Lung (tissue), 12 donors: Measurements from ENCODE around the gene PPA2. TPM values are rescaled to one million over a fixed set of nuclear protein-coding genes. Genes with fewer than 3 reads are reported as not detected.

Source experiments
- ATAC-seq: fragments of 200-7000 bp; cut with Tn5 transposase; one replicate; pipeline ENCODE4 v1.9.1; 2020; ENCODE audit warnings: moderate number of reproducible peaks; ENCODE audit not compliant: insufficient read depth, low FRiP score
- DNase-seq, 3 donors: peaks; one replicate each; pipeline ENCODE4 v3.0.0-alpha.2; 2013 to 2017
- H3K27ac ChIP-seq, 2 donors: one replicate each; pipeline ENCODE4 v1.5.1; 2013; ENCODE audit warnings: mild to moderate bottlenecking in 2 of 2, moderate library complexity in 2 of 2, control low read depth in 1 of 2, inconsistent platforms in 1 of 2, low read depth in 1 of 2, low read length in 1 of 2
- H3K27me3 ChIP-seq, 3 donors: one replicate each; pipeline ENCODE4 v1.5.1; 2013; ENCODE audit warnings: low read length in 2 of 3; ENCODE audit not compliant: control insufficient read depth in 3 of 3, insufficient read depth in 3 of 3
- H3K36me3 ChIP-seq, 4 donors: one replicate each; pipeline ENCODE4 v1.5.1; 2013; ENCODE audit warnings: low read length in 4 of 4, mild to moderate bottlenecking in 1 of 4, moderate library complexity in 1 of 4; ENCODE audit not compliant: control insufficient read depth in 4 of 4, insufficient read depth in 4 of 4
- H3K4me1 ChIP-seq, 5 donors: one replicate each; pipeline ENCODE4 v1.5.1; 2013; ENCODE audit warnings: low read length in 5 of 5, mild to moderate bottlenecking in 2 of 5, moderate library complexity in 1 of 5; ENCODE audit not compliant: control insufficient read depth in 5 of 5, insufficient read depth in 5 of 5
- H3K4me3 ChIP-seq: one replicate; pipeline ENCODE4 v1.5.1; 2013; ENCODE audit warnings: mild to moderate bottlenecking, control low read depth, moderate library complexity
- H3K9ac ChIP-seq, 2 donors: one replicate each; pipeline ENCODE4 v1.5.1; 2013; ENCODE audit warnings: low read length in 2 of 2, control low read depth in 1 of 2; ENCODE audit not compliant: insufficient read depth in 1 of 2
- H3K9me3 ChIP-seq, 4 donors: one replicate each; pipeline ENCODE4 v1.5.1; 2013; ENCODE audit warnings: low read length in 3 of 4, mild to moderate bottlenecking in 1 of 4, moderate library complexity in 1 of 4; ENCODE audit not compliant: control insufficient read depth in 4 of 4, insufficient read depth in 3 of 4
- CTCF ChIP-seq: IDR thresholded peaks from 2 replicates; pipeline ENCODE4 v1.5.1; 2012; ENCODE audit warnings: mild to moderate bottlenecking; ENCODE audit errors: control extremely low read depth, extremely low read depth
- WGBS, 2 donors: extraction: QIAGEN DNeasy Blood & Tissue Kit; methylation state at CpG; one replicate each; pipeline ENCODE4 v1.1.7; 2013; 5-methylcytosine and 5-hydroxymethylcytosine counted together
- polyA plus RNA-seq, 2 donors: library from polyadenylated mRNA; stranded (reverse); fragments of 200-250 nt; gene quantifications; one replicate each; pipeline ENCODE4 v1.2.1, GENCODE V29; 2013
- total RNA-seq, 2 donors: library from RNA; depleted of rRNA in 1 of 2; stranded (reverse); fragments of >200 nt in 1 of 2; gene quantifications; one replicate each; pipeline ENCODE4 v1.2.1, GENCODE V29; 2014 to 2021
- donor health status: control.
- donor health status: control.
- donor health status: Bipolar disorder and iron deficiency.
- donor health status: healthy.
- donor health status: DM: yes; HTN: yes; CAD: no.

PPA2 gene
- total and polyA plus RNA-seq, 4 donors, result 70.0 to 114 (median 77.1) TPM

- TF ChIP-seq CTCF, result no peak
- no peak overlapping the region for H3K9ac ChIP-seq
- H3K9me3 ChIP-seq, result peaks cover 0 to 5% (median under 1%) of the 10 kb centered on the region in 4 donors
- H3K4me3 ChIP-seq, result no peak overlapping the region
- no peaks in the 10 kb centered on the region for H3K4me1 ChIP-seq
- DNase-seq (no peak), ATAC-seq (no peak)
- WGBS, 2 donors, result 98% methylated on average over 4 of the region's 4 CpGs
- no peak overlapping the region for H3K27ac ChIP-seq
- no peaks in the 10 kb centered on the region for H3K27me3 ChIP-seq
- peaks cover 9 to 29% (median 23%) of the 10 kb centered on the region in 4 donors for H3K36me3 ChIP-seq
These were observed 41.4 kb downstream of the PPA2 start for GRCh38 chr4:105432438-105432837.

- Histone ChIP-seq H3K36me3 (peaks cover 15 to 26% (median 17%) of the 10 kb centered on the region in 4 donors), H3K9ac (no peak overlapping the region), H3K4me1 (peaks cover 0 to 3% (median 0%) of the 10 kb centered on the region in 5 donors), H3K9me3 (peaks cover 0 to 6% (median 3%) of the 10 kb centered on the region in 4 donors), H3K4me3 (no peak overlapping the region), H3K27me3 (no peaks in the 10 kb centered on the region), H3K27ac (no peak overlapping the region)
- TF ChIP-seq CTCF, result no peak
- 0% methylated on average over 1 of the region's 1 CpG for WGBS, 2 donors
- ATAC-seq, result no peak
- DNase-seq, result no peak
These were observed 43.1 kb downstream of the PPA2 start for GRCh38 chr4:105430811-105431210.

- Histone ChIP-seq H3K4me1 (peaks cover 0 to 3% (median 0%) of the 10 kb centered on the region in 5 donors), H3K9me3 (peaks cover 0 to 7% (median 2%) of the 10 kb centered on the region in 4 donors), H3K4me3 (no peak overlapping the region), H3K36me3 (peaks cover 4 to 12% (median 8%) of the 10 kb centered on the region in 4 donors), H3K27me3 (no peaks in the 10 kb centered on the region), H3K9ac (no peak overlapping the region), H3K27ac (no peak overlapping the region)
- ATAC-seq, result no peak
- WGBS, 2 donors, result 88 to 89% methylated on average over 12 of the region's 12 CpGs
- DNase-seq, result no peak
- TF ChIP-seq CTCF, result no peak
These were observed 47.5 kb downstream of the PPA2 start for GRCh38 chr4:105426187-105426897.
